C4-2B (cell line): ENCODE measurements around the gene PCDHA1.

Source experiments
- H3K27ac ChIP-seq: fragments of 450-650 bp; 2 replicates; pipeline ENCODE4 v1.5.1; 2017
- ZFX ChIP-seq: fragments of 450-650 bp; IDR thresholded peaks from 2 replicates; pipeline ENCODE4 v1.6.1; 2017
- TF ChIP-seq, protein P1 (sequence below): fragments of 450-650 bp; conservative IDR thresholded peaks from 2 replicates; pipeline ENCODE4 v1.5.1; 2017; ENCODE audit warnings: mild to moderate bottlenecking

The PCDHA1 gene

DNA sequence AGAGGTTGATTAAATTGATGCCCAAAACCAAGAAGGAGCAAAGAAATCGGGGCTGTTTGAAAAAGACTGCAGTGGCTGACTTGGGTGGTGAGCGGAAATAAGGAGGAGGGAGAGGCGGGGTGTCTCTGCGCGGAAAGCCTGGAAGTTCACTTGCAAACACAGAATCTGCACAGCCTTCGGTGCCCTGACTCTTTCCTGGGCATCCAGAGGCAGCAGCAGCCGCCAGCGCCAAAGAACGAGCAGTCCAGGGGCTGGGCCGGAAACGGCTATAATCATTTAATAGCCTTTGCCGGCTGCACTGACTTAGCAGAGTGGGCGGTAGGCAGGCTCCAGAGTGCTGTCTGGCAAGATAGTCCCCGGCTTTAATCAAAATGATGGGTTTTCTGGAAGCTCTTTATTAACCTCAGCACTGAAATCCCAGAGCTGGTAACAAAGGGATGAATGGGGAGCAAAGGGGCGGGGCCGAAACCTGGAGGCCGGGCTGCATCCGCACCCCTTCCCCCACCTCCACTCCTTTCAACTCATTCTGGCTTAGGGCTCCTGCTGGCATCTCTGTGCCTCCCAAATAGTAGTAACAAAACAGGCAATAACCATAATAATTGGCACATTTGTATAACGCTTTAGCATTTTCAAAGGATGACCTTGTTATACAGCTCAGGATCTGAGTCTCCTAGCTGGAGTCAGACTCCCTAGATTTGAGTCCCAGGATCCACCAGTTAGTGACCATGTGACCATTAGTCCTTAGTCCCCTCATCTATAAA lies 216.1 kb downstream of the PCDHA1 start:
- H3K27ac ChIP-seq: no peak overlapping the region
- TF ChIP-seq, protein P1, sequence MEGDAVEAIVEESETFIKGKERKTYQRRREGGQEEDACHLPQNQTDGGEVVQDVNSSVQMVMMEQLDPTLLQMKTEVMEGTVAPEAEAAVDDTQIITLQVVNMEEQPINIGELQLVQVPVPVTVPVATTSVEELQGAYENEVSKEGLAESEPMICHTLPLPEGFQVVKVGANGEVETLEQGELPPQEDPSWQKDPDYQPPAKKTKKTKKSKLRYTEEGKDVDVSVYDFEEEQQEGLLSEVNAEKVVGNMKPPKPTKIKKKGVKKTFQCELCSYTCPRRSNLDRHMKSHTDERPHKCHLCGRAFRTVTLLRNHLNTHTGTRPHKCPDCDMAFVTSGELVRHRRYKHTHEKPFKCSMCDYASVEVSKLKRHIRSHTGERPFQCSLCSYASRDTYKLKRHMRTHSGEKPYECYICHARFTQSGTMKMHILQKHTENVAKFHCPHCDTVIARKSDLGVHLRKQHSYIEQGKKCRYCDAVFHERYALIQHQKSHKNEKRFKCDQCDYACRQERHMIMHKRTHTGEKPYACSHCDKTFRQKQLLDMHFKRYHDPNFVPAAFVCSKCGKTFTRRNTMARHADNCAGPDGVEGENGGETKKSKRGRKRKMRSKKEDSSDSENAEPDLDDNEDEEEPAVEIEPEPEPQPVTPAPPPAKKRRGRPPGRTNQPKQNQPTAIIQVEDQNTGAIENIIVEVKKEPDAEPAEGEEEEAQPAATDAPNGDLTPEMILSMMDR: no peak

DNA sequence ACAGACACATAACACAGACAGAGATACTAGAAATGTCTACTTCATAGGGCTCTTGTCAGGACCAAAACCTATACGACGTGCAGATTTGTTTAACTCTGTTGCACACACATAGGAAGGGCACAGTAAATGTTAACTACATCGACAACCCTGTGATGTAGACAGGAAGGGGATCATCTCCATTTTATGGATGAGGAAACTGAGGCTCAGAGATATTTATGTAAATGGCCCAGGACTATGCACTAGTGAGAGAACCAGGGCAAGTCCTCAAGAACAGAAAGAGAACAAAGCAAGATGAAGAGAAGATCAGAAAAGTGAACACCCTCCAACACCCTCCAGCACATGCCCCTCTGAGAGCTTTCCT lies 216.6 kb downstream of the PCDHA1 start:
- TF ChIP-seq ZFX: no peak
- TF ChIP-seq, protein P1: no peak
- H3K27ac ChIP-seq: no peak overlapping the region

DNA sequence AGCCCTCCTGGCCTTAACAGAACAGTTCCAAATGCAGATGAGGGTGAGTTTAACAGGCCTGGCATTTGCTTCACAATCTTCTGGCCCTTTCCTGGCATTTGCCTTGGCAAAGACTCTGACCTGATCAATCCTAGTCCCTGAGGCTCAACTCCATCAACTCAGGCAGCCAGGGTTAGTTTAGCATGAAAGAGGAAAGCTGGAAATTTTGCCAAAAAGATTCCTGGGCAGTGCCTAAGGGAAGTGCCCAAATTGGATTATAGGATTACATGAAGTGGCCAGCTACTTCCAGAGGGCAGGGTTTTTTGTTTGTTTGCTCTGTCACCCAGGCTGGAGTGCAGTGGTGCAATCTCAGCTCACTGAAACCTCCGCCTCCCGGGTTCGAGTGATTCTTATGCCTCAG lies 217.1 kb downstream of the PCDHA1 start:
- H3K27ac ChIP-seq: no peak overlapping the region

DNA sequence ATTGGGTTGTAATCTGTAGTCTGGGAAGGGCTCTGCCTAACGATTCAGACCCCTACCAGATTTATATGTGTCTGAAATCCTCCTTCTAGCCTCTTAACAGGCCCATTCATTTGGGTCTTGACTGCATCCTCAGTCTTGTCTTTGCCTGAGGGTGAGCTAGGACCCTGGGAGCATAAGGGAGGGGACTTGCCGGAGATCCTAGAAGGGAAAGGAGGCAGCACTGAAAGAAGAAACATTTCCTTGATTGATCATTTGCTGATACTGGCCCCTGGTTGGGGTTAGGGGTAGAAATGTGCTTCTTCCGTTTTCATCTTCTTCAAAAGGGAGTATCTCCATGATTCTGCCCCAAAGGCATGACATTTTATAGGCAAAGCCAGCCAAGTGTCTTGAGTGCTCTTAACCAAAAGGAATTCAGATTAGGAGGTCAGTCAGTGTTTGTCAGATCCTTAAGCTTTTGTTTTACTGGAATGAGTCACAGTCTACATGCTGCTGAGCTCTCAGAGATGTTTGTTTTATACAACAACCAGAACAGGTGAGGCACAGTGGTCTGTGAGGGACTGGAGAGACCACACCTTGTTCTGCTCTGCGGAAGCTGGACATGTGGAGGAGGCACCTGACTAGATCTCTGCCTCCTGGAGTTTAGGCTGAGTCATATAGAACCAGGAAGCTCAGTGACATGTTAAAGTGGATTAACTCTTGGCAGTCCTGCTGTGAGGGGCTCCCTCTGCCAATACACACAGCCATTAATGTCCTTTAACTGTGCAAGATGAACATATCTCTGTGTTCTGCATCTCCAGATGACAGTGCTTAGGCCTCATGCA lies 218.1 kb downstream of the PCDHA1 start:
- TF ChIP-seq, protein P1: no peak
- TF ChIP-seq ZFX: no peak
- no peak overlapping the region for H3K27ac ChIP-seq

More for the DNA sequence above, 217.1 kb downstream of the PCDHA1 start:
- no peak for TF ChIP-seq ZFX
- TF ChIP-seq, protein P1: no peak

DNA sequence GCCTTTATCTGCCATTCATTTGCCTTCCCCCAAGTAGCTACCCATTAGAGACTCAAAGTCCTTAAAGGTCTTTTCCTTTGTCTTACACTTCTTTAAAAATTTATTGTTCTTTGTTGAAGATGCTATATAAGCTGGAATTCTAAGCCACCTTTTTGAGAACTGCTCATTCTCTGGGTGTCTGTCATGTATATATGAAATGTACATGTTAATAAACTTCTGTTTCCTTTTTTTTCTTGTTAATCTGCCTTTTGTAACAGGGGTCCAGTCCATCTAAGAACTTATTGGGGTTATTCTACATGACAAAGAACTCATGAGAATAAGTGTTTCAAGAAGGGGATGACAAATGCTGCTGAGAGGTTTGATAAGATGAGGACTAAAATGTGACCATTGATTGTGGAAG lies 221.9 kb downstream of the PCDHA1 start:
- TF ChIP-seq, protein P1: no peak
- no peak for TF ChIP-seq ZFX
- no peak overlapping the region for H3K27ac ChIP-seq

DNA sequence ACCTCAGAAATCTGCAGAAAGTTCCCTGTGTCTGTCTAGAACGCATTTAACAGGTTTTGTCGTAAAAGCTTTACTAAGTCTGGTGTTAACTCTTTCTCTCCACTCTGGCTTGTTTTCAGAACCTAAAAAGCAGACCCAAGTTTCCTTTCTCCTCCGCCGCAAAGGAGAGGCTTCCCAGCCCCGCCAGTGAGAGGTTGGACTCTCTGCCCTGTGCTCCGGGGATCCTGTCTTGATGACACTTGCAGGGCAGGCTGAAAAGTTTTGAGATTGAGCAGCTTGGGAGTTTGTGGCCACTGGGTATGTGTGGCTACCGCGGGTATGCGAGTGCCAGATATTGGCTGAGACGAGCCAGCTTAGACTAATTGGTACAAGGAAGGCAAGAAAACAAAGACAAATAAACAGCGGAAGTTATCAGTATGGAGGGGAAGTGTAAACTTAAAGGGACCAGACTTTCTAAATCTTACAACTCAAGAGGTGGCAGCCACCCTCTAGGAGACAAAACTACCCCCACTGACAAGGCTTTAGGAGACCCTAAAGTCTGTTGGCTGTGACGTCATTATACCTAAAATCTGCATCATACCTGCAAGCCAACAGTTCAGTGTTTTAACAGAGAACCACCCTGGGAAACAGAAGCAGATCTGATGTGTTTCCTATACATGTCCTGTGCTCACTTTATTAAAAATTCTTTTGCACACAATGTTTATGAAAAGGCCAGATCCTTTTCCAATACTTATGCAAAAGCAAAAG lies 224.3 kb downstream of the PCDHA1 start:
- H3K27ac ChIP-seq: no peak overlapping the region
- no peak for TF ChIP-seq ZFX
- TF ChIP-seq, protein P1: no peak

DNA sequence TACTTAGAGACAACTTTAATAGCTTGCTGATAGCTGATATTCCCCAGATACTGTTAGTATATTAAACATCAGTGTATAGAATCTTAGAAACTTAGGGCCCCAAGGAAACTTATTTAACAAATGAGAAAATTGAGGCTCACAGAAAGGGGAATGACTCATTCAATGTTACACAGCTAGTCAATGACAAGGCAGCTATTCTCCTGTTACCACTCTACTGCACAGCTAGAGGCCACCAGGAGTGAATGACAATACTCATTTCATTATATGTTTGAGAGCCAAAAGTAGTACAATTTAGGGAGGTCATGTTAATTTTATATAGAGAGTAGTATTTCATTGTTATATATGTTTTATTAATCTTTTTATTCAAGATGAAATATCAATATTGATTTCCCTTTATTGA lies 232.0 kb downstream of the PCDHA1 start:
- no peak for TF ChIP-seq ZFX
- TF ChIP-seq, protein P1: no peak
- no peak overlapping the region for H3K27ac ChIP-seq
